ENCODE measurements around the gene NALF2.

NALF2 gene
- 0 to 1.8 (median 0) reads per million in 17 experiments for total RNA-seq

- DNase-seq, result peak; percentile 2 to 38 (median 28)
Observed at GRCh38 chrX:69503782-69504625, at the start of gene NALF2. Gene NALF2, plus strand, starts transcription at chrX:69504326. Its CDS starts 957 bp downstream, at chrX:69505283.

- no peak for DNase-seq
Observed at GRCh38 chrX:69457756-69458155, 46.4 kb upstream of the NALF2 start.

GRCh38 chrX:69466546-69466945, 37.6 kb upstream of the NALF2 start:
- DNase-seq, result no peak

- DNase-seq, result no peak
Observed at GRCh38 chrX:69469975-69470374, 34.2 kb upstream of the NALF2 start.

GRCh38 chrX:69489625-69490024, 14.5 kb upstream of the NALF2 start:
- no peak for DNase-seq

GRCh38 chrX:69493193-69493592, 10.9 kb upstream of the NALF2 start:
- peak in 3 of 4 experiments; percentile 2 to 26 (median 16) for DNase-seq

- no peak for DNase-seq
Observed at GRCh38 chrX:69493766-69494165, 10.4 kb upstream of the NALF2 start.

- no peak for DNase-seq
Observed at GRCh38 chrX:69496183-69496582, 7.9 kb upstream of the NALF2 start.

- no peak for DNase-seq
Observed at GRCh38 chrX:69501429-69501828, 2.7 kb upstream of the NALF2 start.

- DNase-seq, result no peak
Observed at GRCh38 chrX:69503228-69503781, 821 bp upstream of the NALF2 start.

GRCh38 chrX:69504626-69505612, 793 bp downstream of the NALF2 start:
- DNase-seq, result no peak

- DNase-seq, result no peak
Observed at GRCh38 chrX:69505772-69506616, 1.9 kb downstream of the NALF2 start.

GRCh38 chrX:69506617-69507499, 2.7 kb downstream of the NALF2 start:
- DNase-seq, result no peak

- no peak for DNase-seq
Observed at GRCh38 chrX:69507500-69507789, 3.3 kb downstream of the NALF2 start.

- DNase-seq, result no peak
Observed at GRCh38 chrX:69508610-69509009, 4.5 kb downstream of the NALF2 start.

- no peak for DNase-seq
Observed at GRCh38 chrX:69510137-69510715, 6.1 kb downstream of the NALF2 start.

GRCh38 chrX:69510914-69511513, 6.9 kb downstream of the NALF2 start:
- DNase-seq, result no peak

- no peak for DNase-seq
Observed at GRCh38 chrX:69522052-69522451, 17.9 kb downstream of the NALF2 start.

- no peak for DNase-seq
Observed at GRCh38 chrX:69523314-69523713, 19.2 kb downstream of the NALF2 start.

- no peak for DNase-seq
Observed at GRCh38 chrX:69524781-69525363, 20.7 kb downstream of the NALF2 start.
